CD4-positive, alpha-beta T cell treated with Interleukin-1 beta for 1 hour (primary cell): ENCODE data around the gene RALGAPB.

Experiments
- DNase-seq, 2 donors: peaks; one replicate each; pipeline ENCODE4 v3.0.0-alpha.2; 2020 to 2022

RALGAPB gene

GRCh38 chr20:38548356-38549083, 75.9 kb downstream of the RALGAPB start:
- DNase-seq, result no peak

GRCh38 chr20:38550274-38550673, 77.6 kb downstream of the RALGAPB start:
- DNase-seq, result no peak

DNA sequence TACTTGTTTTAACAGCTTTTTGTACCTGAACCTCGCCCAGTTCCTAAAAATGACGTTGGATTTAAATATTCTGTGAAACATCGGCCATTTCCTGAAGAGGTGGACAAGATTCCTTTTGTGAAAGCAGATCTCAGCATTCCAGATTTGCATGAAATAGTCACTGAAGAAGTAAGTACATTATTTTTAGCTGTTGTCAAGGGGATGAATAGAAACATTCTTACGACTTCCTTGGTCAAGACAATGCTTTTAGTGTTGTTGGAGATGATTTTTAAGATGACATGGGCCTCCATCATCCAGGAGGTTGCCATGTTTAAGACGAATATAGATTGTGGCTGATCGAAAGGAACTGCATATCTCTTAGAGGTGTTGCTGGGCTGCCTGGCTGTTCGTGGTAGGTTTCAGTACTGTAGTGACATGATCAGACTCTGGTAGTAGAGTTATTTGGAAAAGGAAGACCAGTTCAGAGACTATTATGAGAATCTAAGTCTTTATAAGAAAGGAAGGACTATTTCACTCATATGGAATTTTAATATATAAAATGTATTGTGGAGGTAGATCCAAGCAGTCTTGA, 78.5 kb downstream of the RALGAPB start:
- no peak for DNase-seq

- no peak for DNase-seq
Measured at GRCh38 chr20:38554986-38555385, 82.3 kb downstream of the RALGAPB start.

DNA sequence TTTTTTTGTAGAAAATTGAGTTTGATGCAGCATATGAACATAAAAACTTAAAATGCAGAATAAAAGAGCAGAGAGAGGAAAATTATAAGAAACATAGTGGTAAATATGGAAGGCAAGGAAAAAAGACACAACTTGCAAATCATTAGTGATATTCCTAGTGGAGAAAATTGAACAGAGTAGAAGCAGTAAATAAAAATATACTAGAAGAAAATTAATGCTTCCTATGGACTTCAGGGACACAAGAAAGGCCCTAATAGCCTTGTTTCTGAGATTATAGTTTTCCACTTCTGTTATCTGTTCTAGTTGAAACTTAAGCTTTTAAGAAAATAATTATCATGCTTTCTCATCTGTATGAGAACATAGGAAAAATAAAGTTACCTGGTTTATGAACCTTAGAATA, 82.8 kb downstream of the RALGAPB start:
- DNase-seq, result no peak

- no peak for DNase-seq
Measured at GRCh38 chr20:38557174-38557573, 84.5 kb downstream of the RALGAPB start.

DNA sequence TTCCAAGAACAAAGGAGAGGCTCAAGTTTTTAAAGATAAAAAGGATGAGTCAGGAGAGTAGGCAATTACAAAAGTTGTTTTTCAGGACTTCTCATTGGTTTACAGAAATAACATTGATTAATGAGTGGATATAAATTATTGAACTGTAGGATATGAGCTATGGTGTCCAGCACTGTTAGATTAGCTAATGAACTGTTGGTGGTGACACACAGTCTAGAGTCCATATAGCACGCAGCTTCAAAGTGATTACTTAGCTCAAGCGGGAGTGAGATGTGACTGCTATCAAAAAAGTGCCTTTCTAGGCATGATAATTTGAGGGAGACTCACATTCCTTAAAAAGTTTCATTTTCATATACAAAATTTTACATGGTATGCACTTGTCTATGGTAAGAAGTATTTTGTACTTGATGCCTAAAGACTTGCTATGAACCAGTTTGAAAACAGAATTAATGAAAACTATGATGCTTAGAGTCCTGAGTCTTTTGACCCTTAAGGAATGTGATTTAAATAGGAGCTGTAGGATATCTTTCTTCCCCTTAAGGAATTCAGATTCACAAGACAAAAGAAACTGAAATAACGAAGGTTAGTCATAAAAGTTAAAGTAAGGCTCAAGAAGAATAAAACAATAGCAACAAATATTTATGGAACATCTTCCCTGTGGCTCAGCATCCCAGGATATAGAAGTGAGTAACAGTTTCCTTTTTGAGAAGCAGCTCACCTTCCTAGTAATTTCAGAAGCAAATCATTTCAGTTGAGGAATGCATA, 86.1 kb downstream of the RALGAPB start:
- DNase-seq, result no peak

- no peak for DNase-seq
Measured at GRCh38 chr20:38559764-38560163, 87.1 kb downstream of the RALGAPB start.

DNA sequence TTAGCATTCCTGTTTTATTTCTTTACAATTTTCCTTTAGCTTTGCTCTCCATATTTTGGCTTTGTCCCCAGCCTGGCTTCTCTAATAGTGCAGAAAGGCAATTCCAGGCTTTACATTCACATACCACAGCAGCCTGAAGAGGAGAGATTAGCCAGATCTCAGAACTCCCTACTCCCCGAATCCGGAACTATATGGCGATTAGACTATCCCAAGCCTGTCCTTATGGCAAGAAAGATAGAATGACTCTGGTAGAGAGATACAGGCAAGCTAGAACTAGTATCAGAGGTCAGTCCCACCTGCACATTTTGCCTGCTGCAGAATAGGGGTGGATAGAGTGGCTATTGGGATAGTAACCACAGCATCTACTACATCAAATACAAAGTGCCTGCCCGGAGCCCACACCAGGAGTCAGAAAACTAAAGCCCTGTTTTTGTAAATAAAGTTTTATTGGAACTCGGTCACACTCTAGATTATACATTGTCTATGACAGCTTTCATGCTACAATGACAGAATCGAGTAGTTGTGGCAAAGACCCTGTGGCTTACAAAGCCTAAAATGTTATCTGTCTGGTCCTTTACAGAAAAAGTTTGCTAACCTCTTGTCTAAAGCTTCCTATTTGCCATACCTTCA, 91.3 kb downstream of the RALGAPB start:
- DNase-seq, result no peak

DNA sequence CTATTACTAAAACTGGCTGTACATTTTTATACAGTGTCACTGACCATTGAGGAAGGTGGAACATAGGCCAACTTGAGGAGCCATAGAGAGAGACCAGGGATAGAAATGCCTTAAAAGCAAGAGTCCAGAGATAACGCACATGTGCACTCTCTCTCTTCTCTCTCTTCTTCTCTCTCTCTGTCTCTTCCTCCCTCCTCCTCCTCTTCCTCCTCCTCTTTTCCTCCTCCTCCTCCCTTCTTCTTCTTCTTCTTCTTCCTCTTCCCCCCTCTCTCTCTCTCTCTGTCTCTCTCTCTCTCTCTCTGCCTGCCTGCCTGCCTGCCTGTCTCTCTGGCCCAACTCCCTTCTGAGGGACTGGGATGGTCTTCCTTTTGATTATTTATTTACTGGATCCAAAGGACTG, 92.0 kb downstream of the RALGAPB start:
- DNase-seq, result no peak

GRCh38 chr20:38566036-38566598, 93.5 kb downstream of the RALGAPB start:
- DNase-seq, result no peak

DNA sequence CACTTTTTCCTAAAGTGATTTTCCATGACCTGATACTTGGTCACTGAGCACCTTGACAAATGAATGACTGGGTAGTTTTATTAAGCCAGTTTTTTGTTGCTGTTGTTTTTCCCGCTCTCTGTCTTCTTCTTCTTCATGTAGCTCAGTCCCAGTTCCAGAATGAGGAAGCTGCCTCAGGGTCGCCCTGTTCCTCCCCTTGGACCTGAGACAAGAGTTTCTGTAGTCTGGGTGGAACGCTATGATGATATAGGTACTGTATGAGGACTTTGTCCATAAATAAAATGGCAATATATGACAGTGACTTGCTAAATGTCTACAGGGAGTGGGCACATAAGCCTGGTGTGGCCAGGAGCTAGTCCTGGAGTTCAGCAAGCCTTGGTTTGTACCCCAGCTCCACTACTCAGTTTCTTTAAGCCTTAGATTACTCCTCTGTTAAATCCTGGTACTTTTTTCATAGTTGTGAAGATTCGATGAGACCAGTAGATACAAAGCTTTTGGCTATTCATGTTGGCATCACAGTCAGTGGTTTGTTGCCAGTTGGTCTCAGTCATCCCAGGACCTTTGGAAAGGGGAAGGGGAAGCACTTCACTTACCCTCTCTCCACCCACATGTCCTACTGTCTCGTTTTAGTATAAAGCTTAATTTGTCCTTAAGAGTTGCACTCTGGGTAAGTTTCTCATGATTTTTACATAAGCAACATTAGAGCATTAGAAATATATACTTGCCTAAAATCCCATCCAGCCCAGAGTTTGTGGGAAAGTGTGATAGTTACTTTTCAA, 97.3 kb downstream of the RALGAPB start:
- no peak for DNase-seq

- no peak for DNase-seq
Measured at GRCh38 chr20:38573413-38573812, 100.8 kb downstream of the RALGAPB start.

DNA sequence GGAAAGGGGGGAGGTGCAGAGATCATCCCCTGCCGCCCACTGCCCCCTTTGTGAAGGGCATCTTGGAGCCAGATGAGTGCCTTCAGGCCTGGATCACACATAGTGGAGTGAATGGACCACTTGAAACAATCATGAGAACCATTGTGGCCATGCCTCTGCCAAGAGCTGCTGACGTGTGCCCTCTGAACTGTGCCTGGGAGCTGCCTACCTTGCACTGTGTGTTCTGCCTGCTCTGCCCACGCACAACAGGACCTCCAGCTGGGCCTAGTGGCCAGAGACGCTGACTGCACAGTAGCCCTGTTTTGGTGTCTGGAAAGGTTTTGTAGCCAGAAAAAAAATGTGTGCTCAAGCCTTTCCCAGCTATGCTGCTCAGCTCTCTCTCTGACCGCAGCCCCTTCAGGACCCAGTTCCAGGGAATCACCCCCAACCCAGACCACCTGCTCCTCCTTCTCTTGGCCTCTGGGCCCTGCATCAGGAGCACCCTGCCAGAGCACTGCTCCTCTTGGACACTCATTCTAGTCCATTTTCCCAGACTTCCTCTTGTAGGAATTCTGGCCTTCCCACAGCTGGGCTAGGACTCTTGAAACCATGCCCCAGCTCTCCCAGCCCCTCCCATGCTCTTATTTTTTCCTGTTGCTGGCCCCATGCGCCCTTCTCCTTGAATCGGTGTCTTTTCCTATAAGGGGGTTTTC, 106.7 kb downstream of the RALGAPB start:
- DNase-seq, result no peak

DNA sequence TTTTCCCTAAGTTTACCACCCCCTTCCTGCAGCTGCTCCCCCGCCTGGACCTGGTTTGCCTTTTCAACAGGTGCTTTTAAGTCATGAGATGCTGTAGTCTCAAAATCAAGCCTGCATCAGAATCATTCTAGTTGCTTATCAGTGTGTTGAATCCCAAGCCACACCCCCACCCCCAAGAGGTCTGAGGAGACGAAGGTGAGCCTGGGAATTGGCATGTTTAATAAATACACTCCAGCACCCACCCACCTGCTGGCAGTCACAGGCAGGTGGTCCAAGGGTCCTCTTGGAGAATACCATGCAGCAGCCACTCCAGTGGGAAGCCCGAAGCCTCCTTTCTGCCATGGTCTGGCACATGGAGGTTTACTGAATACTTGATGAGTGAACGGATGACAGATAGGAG, 107.3 kb downstream of the RALGAPB start:
- DNase-seq, result no peak

GRCh38 chr20:38581013-38581412, 108.4 kb downstream of the RALGAPB start, which contains the start of gene ADIG:
Gene ADIG, plus strand, starts transcription at chr20:38581197. Its CDS starts 54 bp downstream, at chr20:38581251.
- no peak for DNase-seq

DNA sequence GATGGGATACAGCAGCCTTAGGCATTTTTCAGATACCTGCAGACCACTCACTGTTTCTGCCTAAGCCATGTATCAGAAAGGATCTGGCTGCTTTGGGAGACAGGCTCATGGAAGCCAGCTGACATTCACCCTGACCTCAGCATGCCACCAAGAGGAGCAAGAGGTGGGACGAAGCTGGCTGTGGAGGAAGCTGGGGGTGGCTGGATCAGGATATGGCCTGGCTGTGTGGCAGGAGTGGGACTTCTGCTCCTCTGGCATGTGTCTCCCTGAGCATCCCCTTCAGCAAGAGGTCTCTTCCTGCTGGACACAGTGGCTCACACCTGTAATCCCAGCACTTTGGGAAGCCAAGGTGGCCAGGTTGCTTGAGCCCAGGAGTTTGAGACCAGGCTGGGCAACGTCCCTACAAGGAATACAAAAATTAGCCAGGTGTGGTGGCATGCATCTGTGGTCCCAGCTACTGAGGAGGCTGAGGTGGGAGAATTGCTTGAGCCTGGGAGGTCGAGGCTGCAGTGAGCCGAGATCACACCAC, 109.3 kb downstream of the RALGAPB start:
- no peak for DNase-seq

- DNase-seq, result no peak
Measured at GRCh38 chr20:38583306-38583705, 110.7 kb downstream of the RALGAPB start.

DNA sequence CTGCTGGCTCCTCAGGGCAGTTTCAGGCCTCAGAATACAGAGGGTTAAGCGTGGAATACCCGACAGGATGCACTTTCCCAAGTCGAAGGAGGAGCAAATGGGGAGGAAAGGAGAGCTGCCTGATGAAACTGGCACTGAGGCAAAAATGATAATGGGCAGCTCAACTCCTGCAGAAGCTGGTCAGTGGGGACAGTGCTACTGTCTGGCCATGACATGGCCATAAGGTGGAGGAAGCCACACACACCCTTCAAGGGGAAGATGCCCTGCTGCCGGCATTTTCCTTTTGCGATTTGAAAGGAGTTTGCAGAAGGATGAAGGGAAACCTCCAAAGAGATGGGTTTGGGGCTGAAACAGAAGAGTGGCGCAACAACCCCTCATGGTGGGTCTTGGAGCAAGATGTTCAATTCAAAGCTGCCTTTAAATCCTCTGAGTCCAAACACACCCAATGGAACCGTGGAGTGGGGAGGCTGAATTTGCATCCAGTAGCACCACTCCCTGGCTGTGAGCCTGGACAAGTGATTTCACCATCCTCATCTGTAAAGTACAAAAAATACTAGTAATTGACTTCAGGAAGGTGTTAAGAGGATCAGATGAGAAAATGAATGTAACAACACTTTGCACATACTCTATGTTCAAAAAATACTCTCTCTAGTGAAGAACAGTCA, 111.6 kb downstream of the RALGAPB start:
- no peak for DNase-seq

DNA sequence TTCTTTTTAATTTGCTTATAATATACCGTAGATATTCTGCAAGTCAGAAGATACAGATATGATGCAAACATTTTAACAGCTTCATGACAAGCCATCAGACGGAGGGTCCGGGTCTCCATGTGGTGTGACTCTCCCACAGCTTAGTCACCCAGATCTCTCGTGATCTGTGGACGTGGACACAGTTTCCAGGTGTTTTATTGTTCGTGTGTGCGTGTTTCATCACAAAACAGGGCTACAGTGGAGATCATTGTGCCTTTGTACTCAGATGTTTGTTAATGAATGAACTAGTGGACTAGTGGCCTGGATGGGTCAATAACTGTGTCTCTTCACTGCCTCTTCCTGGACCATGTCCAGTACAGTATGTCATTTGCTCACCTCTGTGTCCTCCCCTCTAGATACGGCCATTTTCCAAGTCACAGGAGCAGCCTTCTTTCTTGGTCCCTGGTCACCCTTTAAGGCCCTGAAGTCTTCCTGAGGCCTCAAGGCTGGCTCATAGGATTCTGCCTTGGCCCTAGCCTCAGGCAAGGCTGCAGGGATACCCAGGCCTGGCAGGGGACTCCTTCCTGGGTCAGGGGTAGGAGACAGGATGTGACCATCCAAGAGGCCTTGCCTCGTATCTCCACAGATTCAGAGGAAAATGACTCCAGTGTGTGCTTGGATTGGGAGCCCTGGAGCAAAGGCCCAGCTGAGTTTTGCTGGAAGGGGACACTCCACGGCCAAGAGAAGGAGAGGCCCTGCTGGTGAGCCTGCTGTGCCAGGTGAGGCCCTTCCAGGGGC, 112.9 kb downstream of the RALGAPB start:
- DNase-seq, result no peak
